ENCODE results near the gene CD300A.

The CD300A gene

GRCh38 chr17:74467221-74467951 lies 952 bp downstream of the CD300A start:
- H3K27me3 ChIP-seq (ENCODE audit: insufficient read depth, poor library complexity, severe bottlenecking) = no peaks in the 10 kb centered on the region
- TF ChIP-seq POLR2AphosphoS5 (IDR thresholded peaks at IDR 0.05; ENCODE audit: low read depth) (no peak), SPI1 (IDR thresholded peaks at IDR 0.05; ENCODE audit: borderline replicate concordance, low read depth) (no peak), GABPA (IDR thresholded peaks at IDR 0.05; ENCODE audit: low read depth) (no peak), REST (IDR thresholded peaks at IDR 0.05; ENCODE audit: insufficient replicate concordance, low read depth) (no peak), CTCF (IDR thresholded peaks at IDR 0.05; ENCODE audit: insufficient read depth, low read length) (no peak)
- H3K27ac ChIP-seq (replicated peaks) = no peak overlapping the region
- DNase-seq (ENCODE audit: low read depth in 1 of 2, low spot score in 1 of 2) = no peak
- H3K4me3 ChIP-seq (replicated peaks; ENCODE audit: insufficient read depth, low read length) = peak overlapping the region; percentile 59

- Histone ChIP-seq H3K27me3 (ENCODE audit: insufficient read depth, poor library complexity, severe bottlenecking) (no peaks in the 10 kb centered on the region), H3K27ac (replicated peaks) (no peak overlapping the region), H3K4me3 (replicated peaks; ENCODE audit: insufficient read depth, low read length) (no peak overlapping the region)
- TF ChIP-seq POLR2AphosphoS5 (IDR thresholded peaks at IDR 0.05; ENCODE audit: low read depth) = no peak
- no peak for TF ChIP-seq GABPA (IDR thresholded peaks at IDR 0.05; ENCODE audit: low read depth)
- no peak for TF ChIP-seq CTCF (IDR thresholded peaks at IDR 0.05; ENCODE audit: insufficient read depth, low read length)
- TF ChIP-seq SPI1 (IDR thresholded peaks at IDR 0.05; ENCODE audit: borderline replicate concordance, low read depth) = no peak
- DNase-seq (ENCODE audit: low read depth in 1 of 2, low spot score in 1 of 2) = no peak
Observed at GRCh38 chr17:74471341-74471740, 4.9 kb downstream of the CD300A start.

- no peak overlapping the region for H3K4me3 ChIP-seq (replicated peaks; ENCODE audit: insufficient read depth, low read length)
- no peak overlapping the region for H3K27ac ChIP-seq (replicated peaks)
- no peak for DNase-seq (ENCODE audit: low read depth in 1 of 2, low spot score in 1 of 2)
Observed at GRCh38 chr17:74472890-74473289, 6.5 kb downstream of the CD300A start.

More at GRCh38 chr17:74472890-74473289, 6.5 kb downstream of the CD300A start:
- no peak for TF ChIP-seq CTCF (IDR thresholded peaks at IDR 0.05; ENCODE audit: insufficient read depth, low read length)
- TF ChIP-seq SPI1 (IDR thresholded peaks at IDR 0.05; ENCODE audit: borderline replicate concordance, low read depth) = no peak
- TF ChIP-seq REST (IDR thresholded peaks at IDR 0.05; ENCODE audit: insufficient replicate concordance, low read depth) = no peak
- TF ChIP-seq POLR2AphosphoS5 (IDR thresholded peaks at IDR 0.05; ENCODE audit: low read depth) = no peak
- no peak for TF ChIP-seq GABPA (IDR thresholded peaks at IDR 0.05; ENCODE audit: low read depth)
- no peaks in the 10 kb centered on the region for H3K27me3 ChIP-seq (ENCODE audit: insufficient read depth, poor library complexity, severe bottlenecking)
